H1 (cell line): ENCODE data around the gene KCNMA1. TPM values are rescaled to one million over a fixed set of nuclear protein-coding genes. Genes with fewer than 3 reads are reported as not detected.

Source experiments
- FOSL1 ChIP-seq: IDR thresholded peaks from 2 replicates; pipeline ENCODE4 v1.6.1; 2011; ENCODE audit warnings: mild to moderate bottlenecking, low read depth, low read length, moderate library complexity; ENCODE audit not compliant: insufficient read depth
- JUN ChIP-seq: IDR thresholded peaks from 2 replicates; pipeline ENCODE4 v1.6.1; 2011; ENCODE audit warnings: low read depth, mild to moderate bottlenecking, improper control_type of control experiment, low read length
- KDM4A ChIP-seq: IDR thresholded peaks from one replicate; pipeline ENCODE4 v1.7.1; 2012; ENCODE audit warnings: low read depth, mild to moderate bottlenecking, moderate library complexity, low read length, inconsistent platforms; ENCODE audit not compliant: severe bottlenecking
- NANOG ChIP-seq: IDR thresholded peaks from 2 replicates; pipeline ENCODE4 v1.6.1; 2011; ENCODE audit warnings: low read length, low read depth, mild to moderate bottlenecking, inconsistent platforms; ENCODE audit not compliant: insufficient read depth, poor library complexity, severe bottlenecking
- NRF1 ChIP-seq: IDR thresholded peaks from 2 replicates; pipeline ENCODE4 v1.6.1; 2011; ENCODE audit warnings: mild to moderate bottlenecking, low read depth, low read length, improper control_type of control experiment
- RNF2 ChIP-seq: fragments of 200-900, 300-1000 bp; sonication (generic); IDR thresholded peaks from 2 replicates; pipeline ENCODE4 v1.7.1; 2016; ENCODE audit warnings: borderline replicate concordance, low read depth, mild to moderate bottlenecking, antibody characterized with exemption, low read length; ENCODE audit not compliant: poor library complexity, severe bottlenecking; ENCODE audit errors: missing control alignments
- SP1 ChIP-seq: IDR thresholded peaks from 2 replicates; pipeline ENCODE4 v1.6.1; 2011; ENCODE audit warnings: low read depth, low read length
- SP4 ChIP-seq: IDR thresholded peaks from 2 replicates; pipeline ENCODE4 v1.6.1; 2012; ENCODE audit warnings: low read length, inconsistent platforms
- TAF1 ChIP-seq: IDR thresholded peaks from 2 replicates; pipeline ENCODE4 v1.6.1; 2011; ENCODE audit warnings: mild to moderate bottlenecking, low read depth, low read length
- polyA plus RNA-seq, 7 experiments: library from polyadenylated mRNA; depleted of rRNA in 3 of 7; stranded (reverse) in 5 of 7; unstranded in 2 of 7; fragments of >200 nt in 5 of 7; fragments of 200-250 nt in 2 of 7; gene quantifications; 1 replicate in 5 of 7; 2 replicates in 1 of 7; 4 replicates in 1 of 7; pipeline versions ENCODE4 v1.2.1 to v1.2.3, GENCODE V29; 2011 to 2013; ENCODE audit warnings: missing spikeins in 2 of 7, mixed read lengths in 2 of 7
- total RNA-seq: library from RNA; stranded (reverse); fragmentation: NEBNext Ultra II Directional; extraction: Animal tissue kit (Norgen Biotek cat#: 25700); gene quantifications from 2 replicates; pipeline ENCODE4 v1.2.1, GENCODE V29; 2021
- TF ChIP-seq, protein P1 (sequence below): IDR thresholded peaks from 2 replicates; pipeline ENCODE4 v1.6.1; 2011; ENCODE audit warnings: low read depth, mild to moderate bottlenecking, low read length; ENCODE audit not compliant: insufficient read depth

The KCNMA1 gene
- total and polyA plus RNA-seq, 2 of the 8 experiments (the other 6 are each of a cell fraction or from before 2014, with no cell fraction given): 10.2 to 11.1 TPM

DNA sequence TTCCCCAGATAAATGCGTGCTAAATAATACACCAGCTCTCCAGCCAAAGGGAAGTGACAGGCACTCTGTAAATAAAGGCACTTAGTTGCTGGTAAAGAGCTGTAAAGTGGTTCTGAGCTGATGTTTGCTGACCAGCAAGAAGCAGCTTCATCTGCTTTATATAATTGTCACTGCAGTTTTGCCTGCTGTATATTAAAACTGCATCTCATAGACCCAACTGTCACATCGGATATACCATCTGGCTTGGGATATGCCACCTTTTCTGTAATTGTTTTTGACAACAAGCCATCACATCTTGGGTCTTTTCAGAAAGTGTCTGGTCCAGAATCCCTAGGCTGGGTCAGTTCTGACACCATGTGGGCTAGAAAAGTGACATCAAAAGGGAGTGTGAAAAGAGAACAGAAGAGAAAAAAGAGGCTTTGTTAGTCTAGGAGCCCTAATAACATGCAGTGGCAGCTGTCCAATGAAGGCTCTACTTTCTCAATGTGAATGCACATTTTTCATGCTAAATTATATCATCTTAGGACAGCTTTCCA is 697.6 kb downstream of the KCNMA1 start (continued):
- TF ChIP-seq RNF2 (no peak), KDM4A (no peak), SP4 (no peak), NANOG (no peak), TAF1 (no peak), JUN (no peak), FOSL1 (no peak), NRF1 (no peak), SP1 (no peak)
- TF ChIP-seq, protein P1, sequence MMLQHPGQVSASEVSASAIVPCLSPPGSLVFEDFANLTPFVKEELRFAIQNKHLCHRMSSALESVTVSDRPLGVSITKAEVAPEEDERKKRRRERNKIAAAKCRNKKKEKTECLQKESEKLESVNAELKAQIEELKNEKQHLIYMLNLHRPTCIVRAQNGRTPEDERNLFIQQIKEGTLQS: no peak
